Stimulated activated naive B cell treated with anti-CD40 and anti-IgM and Interleukin-4, amounts not matched to agents 10 μg/mL and 1 μg/mL and 100 μg/mL, for 72 hours (primary cell): Measurements from ENCODE around the gene NLGN1.

ENCODE experiments used
- ATAC-seq, 2 donors: fragments of 150-1000 bp; cut with Tn5 transposase; replicated peaks; 2 replicates each; pipeline ENCODE4 v1.10.0; 2021; ENCODE audit warnings: moderate library complexity in 1 of 2
- DNase-seq: peaks from one replicate; pipeline ENCODE4 v3.0.0; 2021
- H3K27ac Mint-ChIP-seq: one replicate; pipeline ENCODE4 v1.8.0; 2022; ENCODE audit warnings: mild to moderate bottlenecking, mixed read lengths
- H3K27me3 Mint-ChIP-seq, 2 donors: one replicate each; pipeline ENCODE4 v1.8.0; 2022; ENCODE audit warnings: mixed read lengths in 2 of 2
- H3K36me3 Mint-ChIP-seq, 2 donors: one replicate each; pipeline ENCODE4 v1.8.0; 2022; ENCODE audit warnings: mixed read lengths in 2 of 2, mild to moderate bottlenecking in 1 of 2
- H3K4me1 Mint-ChIP-seq, 2 donors: one replicate each; pipeline ENCODE4 v1.8.0; 2022; ENCODE audit warnings: mixed read lengths in 2 of 2, mild to moderate bottlenecking in 1 of 2
- H3K4me3 Mint-ChIP-seq, 2 donors: one replicate each; pipeline ENCODE4 v1.8.0; 2022; ENCODE audit warnings: mild to moderate bottlenecking in 2 of 2, mixed read lengths in 2 of 2, moderate library complexity in 1 of 2
- H3K9me3 Mint-ChIP-seq, 2 donors: one replicate each; pipeline ENCODE4 v1.8.0; 2022; ENCODE audit warnings: mixed read lengths in 2 of 2, mild to moderate bottlenecking in 1 of 2

The NLGN1 gene

DNA sequence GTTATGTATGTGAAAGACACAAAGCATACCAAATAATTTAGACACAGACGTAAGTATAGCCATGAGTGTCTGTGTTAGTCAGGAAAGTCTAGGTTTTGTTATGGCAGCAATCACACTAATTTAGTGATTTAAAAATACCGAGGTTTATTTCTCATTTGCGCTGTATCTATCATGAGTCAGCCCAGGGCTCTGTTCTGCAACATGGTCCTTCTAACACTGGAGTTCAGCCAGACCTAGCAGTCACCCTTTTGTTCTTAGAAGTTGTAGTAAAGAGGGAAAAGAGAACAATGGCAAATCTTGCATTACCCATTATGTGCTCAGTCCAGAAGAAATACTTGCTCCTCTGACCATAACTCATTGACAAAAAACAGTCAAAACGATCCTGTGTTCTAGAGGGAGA lies 311.5 kb downstream of the NLGN1 start:
- Mint-ChIP-seq H3K4me1 (no peaks in the 10 kb centered on the region), H3K4me3 (no peak overlapping the region), H3K27ac (no peak overlapping the region), H3K36me3 (no peaks in the 10 kb centered on the region), H3K27me3 (no peaks in the 10 kb centered on the region), H3K9me3 (no peaks in the 10 kb centered on the region)
- no peak for ATAC-seq
- no peak for DNase-seq

- Mint-ChIP-seq H3K9me3 (no peaks in the 10 kb centered on the region), H3K27ac (no peak overlapping the region), H3K4me1 (no peaks in the 10 kb centered on the region), H3K4me3 (no peak overlapping the region), H3K36me3 (no peaks in the 10 kb centered on the region), H3K27me3 (no peaks in the 10 kb centered on the region)
- ATAC-seq (no peak), DNase-seq (no peak)
Measured at GRCh38 chr3:173711619-173712018, 314.1 kb downstream of the NLGN1 start.

DNA sequence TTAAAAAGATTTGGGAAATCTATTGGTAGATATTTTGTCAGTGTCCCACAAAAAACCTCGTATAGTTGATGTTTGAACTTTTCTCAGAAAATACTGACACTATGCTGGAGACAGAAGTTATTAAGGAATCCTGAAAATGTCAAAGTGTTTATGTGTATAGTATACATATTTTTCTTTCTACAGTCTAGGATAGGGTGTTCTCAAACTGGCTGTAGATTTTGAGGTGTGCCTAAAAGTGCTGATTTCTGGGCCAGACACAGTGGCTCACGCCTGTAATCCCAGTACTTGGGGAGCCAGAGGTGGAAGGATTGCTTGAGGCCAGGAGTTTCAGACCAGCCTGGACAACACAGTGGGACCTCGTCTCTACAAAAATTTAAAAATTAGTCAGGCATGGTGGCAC lies 322.0 kb downstream of the NLGN1 start:
- H3K27me3 Mint-ChIP-seq, result no peaks in the 10 kb centered on the region
- no peaks in the 10 kb centered on the region for H3K4me1 Mint-ChIP-seq
- no peak overlapping the region for H3K4me3 Mint-ChIP-seq
- ATAC-seq (no peak), DNase-seq (no peak)
- H3K36me3 Mint-ChIP-seq, result no peaks in the 10 kb centered on the region
- no peaks in the 10 kb centered on the region for H3K9me3 Mint-ChIP-seq
- H3K27ac Mint-ChIP-seq, result no peak overlapping the region

GRCh38 chr3:173725507-173725906 lies 328.0 kb downstream of the NLGN1 start:
- H3K36me3 Mint-ChIP-seq, result no peaks in the 10 kb centered on the region
- H3K27me3 Mint-ChIP-seq, result no peaks in the 10 kb centered on the region
- ATAC-seq, result no peak
- H3K4me1 Mint-ChIP-seq, result no peaks in the 10 kb centered on the region
- no peak overlapping the region for H3K4me3 Mint-ChIP-seq
- no peak for DNase-seq
- H3K27ac Mint-ChIP-seq, result no peak overlapping the region
- H3K9me3 Mint-ChIP-seq, result no peaks in the 10 kb centered on the region

DNA sequence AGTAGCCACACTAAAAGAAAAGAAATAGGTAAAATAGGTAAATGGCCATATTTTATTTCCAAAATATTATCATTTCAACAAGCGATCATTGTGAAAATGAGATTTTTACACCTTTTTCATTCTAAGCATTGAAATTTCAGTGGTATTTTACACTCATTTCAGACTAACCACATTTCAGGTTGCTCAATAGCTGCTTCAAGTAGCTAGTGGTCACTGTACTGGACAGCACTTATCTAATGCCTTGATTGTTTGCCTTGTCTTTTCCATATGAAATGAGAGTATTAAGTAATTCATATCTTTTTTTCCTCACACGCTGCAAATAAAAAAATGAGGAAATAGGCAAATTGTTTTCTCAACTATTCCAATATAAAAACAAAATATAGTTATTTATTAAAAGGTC lies 332.8 kb downstream of the NLGN1 start:
- Mint-ChIP-seq H3K4me3 (no peak overlapping the region), H3K4me1 (no peaks in the 10 kb centered on the region), H3K27me3 (no peaks in the 10 kb centered on the region), H3K9me3 (no peaks in the 10 kb centered on the region), H3K27ac (no peak overlapping the region), H3K36me3 (no peaks in the 10 kb centered on the region)
- ATAC-seq, result no peak
- DNase-seq, result no peak

DNA sequence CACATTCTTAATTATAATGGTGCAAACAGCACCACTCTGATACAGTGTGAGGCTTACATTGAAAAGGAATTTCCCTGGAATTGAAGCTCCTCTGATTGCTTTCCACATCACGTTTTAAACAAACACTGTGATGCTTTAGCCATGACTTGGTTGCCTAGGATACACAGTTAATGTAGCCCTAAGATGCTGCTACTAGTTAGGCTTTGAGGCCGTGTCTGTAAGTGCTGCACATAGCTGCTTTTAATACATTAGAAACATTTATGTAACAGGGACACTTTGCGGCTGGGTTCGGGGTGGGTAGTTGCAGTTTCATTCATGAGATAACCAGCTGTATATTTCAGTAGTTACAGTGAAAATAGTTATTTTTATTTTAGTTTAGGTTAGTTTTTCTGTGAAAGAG lies 334.7 kb downstream of the NLGN1 start:
- Mint-ChIP-seq H3K9me3 (no peaks in the 10 kb centered on the region), H3K27ac (no peak overlapping the region), H3K36me3 (no peaks in the 10 kb centered on the region), H3K4me3 (no peak overlapping the region), H3K4me1 (no peaks in the 10 kb centered on the region), H3K27me3 (no peaks in the 10 kb centered on the region)
- no peak for ATAC-seq
- DNase-seq, result no peak

GRCh38 chr3:173733029-173733652 lies 335.6 kb downstream of the NLGN1 start:
- Mint-ChIP-seq H3K9me3 (no peaks in the 10 kb centered on the region), H3K36me3 (no peaks in the 10 kb centered on the region), H3K27ac (no peak overlapping the region), H3K27me3 (no peaks in the 10 kb centered on the region), H3K4me3 (no peak overlapping the region), H3K4me1 (no peaks in the 10 kb centered on the region)
- DNase-seq, result no peak
- no peak for ATAC-seq

DNA sequence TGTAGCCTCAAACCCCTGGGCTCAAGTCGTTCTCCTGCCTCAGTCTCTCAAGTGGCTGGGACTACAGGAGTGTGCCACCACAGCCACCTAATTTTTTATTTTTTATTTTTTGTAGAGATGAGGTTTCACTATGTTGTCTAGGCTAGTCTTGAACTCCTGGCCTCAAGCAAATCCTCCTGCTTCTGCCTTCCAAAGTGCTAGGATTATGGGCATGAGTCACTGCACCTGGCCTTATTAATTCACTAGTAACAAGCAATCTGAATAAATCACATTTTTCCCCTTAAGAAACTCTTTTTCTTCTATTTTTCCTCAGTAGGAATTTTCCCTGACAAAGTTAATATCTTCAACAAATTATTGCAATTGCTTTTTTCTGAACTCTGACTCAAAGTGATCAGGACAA lies 336.9 kb downstream of the NLGN1 start:
- Mint-ChIP-seq H3K9me3 (peaks cover 2 to 3% of the 10 kb centered on the region in 2 donors), H3K27ac (no peak overlapping the region), H3K4me3 (no peak overlapping the region), H3K36me3 (no peaks in the 10 kb centered on the region), H3K27me3 (no peaks in the 10 kb centered on the region), H3K4me1 (no peaks in the 10 kb centered on the region)
- DNase-seq (no peak), ATAC-seq (no peak)

GRCh38 chr3:173734895-173735294 lies 337.4 kb downstream of the NLGN1 start:
- H3K27me3 Mint-ChIP-seq, result no peaks in the 10 kb centered on the region
- H3K36me3 Mint-ChIP-seq, result no peaks in the 10 kb centered on the region
- H3K4me3 Mint-ChIP-seq, result no peak overlapping the region
- ATAC-seq (no peak), DNase-seq (no peak)
- H3K4me1 Mint-ChIP-seq, result no peaks in the 10 kb centered on the region
- H3K27ac Mint-ChIP-seq, result no peak overlapping the region
- peaks cover 2 to 3% of the 10 kb centered on the region in 2 donors for H3K9me3 Mint-ChIP-seq

DNA sequence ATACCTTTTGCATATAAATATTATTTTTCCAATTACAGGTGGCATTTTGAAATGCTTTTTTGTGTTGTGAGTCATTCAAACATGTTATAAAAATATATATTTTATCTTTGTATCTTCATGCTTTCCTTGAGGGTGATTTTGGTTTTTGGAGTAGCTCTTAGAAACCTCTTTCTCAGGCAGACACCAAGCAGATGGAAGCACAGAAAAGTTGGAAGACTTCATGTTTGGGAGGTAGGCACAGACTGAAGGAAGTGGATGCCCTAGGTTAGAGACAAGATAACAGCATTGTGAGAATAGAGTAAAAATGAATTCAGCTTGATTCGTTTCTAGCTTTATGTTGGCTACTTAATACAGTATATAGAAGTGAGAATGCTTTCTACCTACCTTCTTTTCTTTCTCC lies 338.3 kb downstream of the NLGN1 start:
- DNase-seq, result no peak
- Mint-ChIP-seq H3K9me3 (peaks cover 3 to 6% of the 10 kb centered on the region in 2 donors), H3K36me3 (no peaks in the 10 kb centered on the region), H3K27ac (no peak overlapping the region), H3K4me1 (no peaks in the 10 kb centered on the region), H3K4me3 (no peak overlapping the region), H3K27me3 (no peaks in the 10 kb centered on the region)
- ATAC-seq, result no peak

DNA sequence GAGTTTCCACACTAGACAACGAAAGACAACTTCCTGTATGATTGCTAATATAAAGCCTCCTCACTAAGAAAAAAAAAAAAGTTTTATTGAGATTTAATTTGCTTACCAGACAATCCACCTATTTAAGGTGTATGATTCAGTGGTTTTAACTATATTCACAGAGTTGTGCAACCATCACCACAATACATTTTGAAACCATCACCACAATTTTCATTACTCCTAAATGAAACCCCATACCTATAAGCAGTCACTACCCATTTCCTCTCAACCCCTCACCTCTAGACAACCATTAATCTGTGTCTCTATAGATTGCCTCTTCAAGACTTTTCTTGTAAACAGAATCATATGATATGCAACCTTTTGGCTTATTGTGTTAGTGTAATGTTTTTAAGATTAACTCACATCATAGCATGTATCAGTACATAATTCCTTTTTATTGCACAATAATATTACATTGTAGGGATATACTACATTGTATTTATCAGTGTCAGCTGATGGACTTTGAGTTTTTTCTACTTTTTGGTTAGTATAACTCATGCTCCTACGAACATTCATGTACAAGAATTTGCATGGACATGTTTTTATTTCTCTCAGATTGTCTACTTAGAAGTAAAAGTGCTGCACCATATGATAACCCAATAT lies 339.7 kb downstream of the NLGN1 start:
- Mint-ChIP-seq H3K27me3 (no peaks in the 10 kb centered on the region), H3K9me3 (peaks cover 3 to 6% of the 10 kb centered on the region in 2 donors), H3K4me1 (no peaks in the 10 kb centered on the region), H3K36me3 (no peaks in the 10 kb centered on the region), H3K27ac (no peak overlapping the region), H3K4me3 (no peak overlapping the region)
- no peak for ATAC-seq
- no peak for DNase-seq

GRCh38 chr3:173739726-173740125 lies 342.2 kb downstream of the NLGN1 start:
- Mint-ChIP-seq H3K4me3 (no peak overlapping the region), H3K9me3 (peaks cover 3 to 6% of the 10 kb centered on the region in 2 donors), H3K4me1 (no peaks in the 10 kb centered on the region), H3K36me3 (no peaks in the 10 kb centered on the region), H3K27me3 (no peaks in the 10 kb centered on the region), H3K27ac (no peak overlapping the region)
- DNase-seq, result no peak
- ATAC-seq, result no peak

DNA sequence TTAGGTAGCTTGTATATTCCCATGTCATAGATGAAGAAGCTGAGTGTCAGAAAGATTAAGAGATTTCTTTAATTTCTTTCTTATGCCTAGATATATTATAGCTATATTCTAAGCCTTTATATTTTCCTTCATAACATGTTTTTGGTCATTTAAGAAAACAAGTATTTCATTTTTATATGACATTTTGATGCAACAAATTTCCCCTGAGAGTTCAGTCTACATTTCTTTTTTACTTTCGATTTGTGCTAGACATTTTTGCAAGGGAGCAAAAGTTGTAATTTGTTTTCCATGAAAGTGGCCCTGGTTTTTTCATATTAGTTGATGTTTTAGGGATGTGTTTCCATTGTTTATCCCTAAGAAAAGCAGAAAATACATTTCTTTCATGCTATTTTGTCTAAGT lies 344.9 kb downstream of the NLGN1 start:
- Mint-ChIP-seq H3K36me3 (no peaks in the 10 kb centered on the region), H3K9me3 (peaks cover 3 to 6% of the 10 kb centered on the region in 2 donors), H3K27me3 (no peaks in the 10 kb centered on the region), H3K4me3 (no peak overlapping the region), H3K27ac (no peak overlapping the region), H3K4me1 (no peaks in the 10 kb centered on the region)
- no peak for DNase-seq
- no peak for ATAC-seq

DNA sequence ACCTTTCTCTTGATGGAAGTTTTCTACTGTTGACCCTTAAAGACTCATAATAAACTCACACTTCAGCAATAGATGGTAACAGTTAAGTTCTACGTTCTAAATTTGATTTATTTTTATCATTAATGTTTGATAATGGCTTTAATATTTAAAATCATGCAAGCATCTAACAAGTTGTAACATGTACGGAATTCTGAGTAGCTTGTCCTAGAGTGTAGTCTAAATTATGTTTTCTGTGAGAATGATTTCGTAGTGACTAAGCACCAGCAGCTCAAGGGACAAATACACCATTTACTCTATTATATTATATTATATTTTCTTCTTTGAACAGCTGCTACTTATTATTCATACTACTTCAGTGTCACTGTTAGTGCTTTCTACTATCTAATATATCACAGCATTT lies 345.6 kb downstream of the NLGN1 start:
- peaks cover 3 to 6% of the 10 kb centered on the region in 2 donors for H3K9me3 Mint-ChIP-seq
- H3K27me3 Mint-ChIP-seq, result no peaks in the 10 kb centered on the region
- H3K36me3 Mint-ChIP-seq, result no peaks in the 10 kb centered on the region
- ATAC-seq, result no peak
- no peaks in the 10 kb centered on the region for H3K4me1 Mint-ChIP-seq
- no peak overlapping the region for H3K4me3 Mint-ChIP-seq
- no peak overlapping the region for H3K27ac Mint-ChIP-seq
- no peak for DNase-seq

DNA sequence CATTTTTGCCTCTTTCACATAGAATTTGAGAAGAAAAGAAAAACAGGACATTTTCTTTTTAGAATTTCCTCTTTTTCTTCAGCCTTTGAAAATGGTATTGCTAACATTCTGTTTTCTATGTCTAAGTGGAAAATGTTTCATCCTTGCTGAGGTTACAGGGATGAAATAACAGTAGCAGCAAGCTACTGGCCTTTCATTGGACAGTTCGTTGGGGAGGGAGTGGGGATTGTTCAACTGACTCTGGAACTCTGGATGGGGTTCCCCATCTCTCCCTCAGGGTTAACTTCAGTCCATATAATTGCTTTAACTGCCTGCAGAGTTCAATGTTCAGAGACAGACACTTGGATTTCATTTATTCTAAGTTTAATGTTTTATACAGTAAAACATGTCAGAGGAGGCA lies 346.0 kb downstream of the NLGN1 start:
- no peak overlapping the region for H3K4me3 Mint-ChIP-seq
- no peak for ATAC-seq
- H3K27ac Mint-ChIP-seq, result no peak overlapping the region
- H3K9me3 Mint-ChIP-seq, result peaks cover 3 to 6% of the 10 kb centered on the region in 2 donors
- no peaks in the 10 kb centered on the region for H3K36me3 Mint-ChIP-seq
- no peaks in the 10 kb centered on the region for H3K4me1 Mint-ChIP-seq
- DNase-seq, result no peak
- H3K27me3 Mint-ChIP-seq, result no peaks in the 10 kb centered on the region
